ENCODE data around the gene GZMH. TPM values are rescaled to one million over a fixed set of nuclear protein-coding genes. Genes with fewer than 3 reads are reported as not detected.

Gene GZMH
- polyA plus RNA-seq, 4 donors: 0.09 to 0.51 TPM; not detected in 2

GRCh38 chr14:24576771-24577170, 32.7 kb downstream of the GZMH start:
- FAIRE-seq (no peak), DNase-seq (no peak)
- H3K27ac ChIP-seq (ENCODE audit: low read depth in 1 of 3, low read length in 2 of 3): no peak overlapping the region
- no peaks in the 10 kb centered on the region for H3K9me3 ChIP-seq (ENCODE audit: control insufficient read depth in 2 of 2, insufficient read depth in 1 of 2, low read depth in 1 of 2, low read length in 1 of 2)
- no peaks in the 10 kb centered on the region for H3K4me1 ChIP-seq (ENCODE audit: control insufficient read depth in 3 of 3, insufficient read depth in 2 of 3, low read depth in 1 of 3, low read length in 2 of 3)
- 63 to 73% (median 69%) methylated on average over 5 of the region's 5 CpGs for WGBS, 3 donors
- no peaks in the 10 kb centered on the region for H3K27me3 ChIP-seq (ENCODE audit: control insufficient read depth in 3 of 3, insufficient read depth in 3 of 3, low read length in 3 of 3)
- no peaks in the 10 kb centered on the region for H3K36me3 ChIP-seq (ENCODE audit: control insufficient read depth in 3 of 3, insufficient read depth in 2 of 3, low read depth in 1 of 3, low read length in 3 of 3)
- no peak overlapping the region for H3K4me3 ChIP-seq (ENCODE audit: low read depth in 1 of 3, low read length in 3 of 3)

GRCh38 chr14:24576182-24576581, 33.3 kb downstream of the GZMH start, which contains the start of gene CTSG:
Gene CTSG (minus strand): TSS chr14:24576250. CDS start chr14:24576223, 27 bp downstream.
- no peak for FAIRE-seq
- Histone ChIP-seq H3K36me3 (ENCODE audit: control insufficient read depth in 3 of 3, insufficient read depth in 2 of 3, low read depth in 1 of 3, low read length in 3 of 3) (no peaks in the 10 kb centered on the region), H3K27me3 (ENCODE audit: control insufficient read depth in 3 of 3, insufficient read depth in 3 of 3, low read length in 3 of 3) (no peaks in the 10 kb centered on the region), H3K4me1 (ENCODE audit: control insufficient read depth in 3 of 3, insufficient read depth in 2 of 3, low read depth in 1 of 3, low read length in 2 of 3) (no peaks in the 10 kb centered on the region), H3K9me3 (ENCODE audit: control insufficient read depth in 2 of 2, insufficient read depth in 1 of 2, low read depth in 1 of 2, low read length in 1 of 2) (no peaks in the 10 kb centered on the region), H3K4me3 (ENCODE audit: low read depth in 1 of 3, low read length in 3 of 3) (no peak within 1 kb of the TSS), H3K27ac (ENCODE audit: low read depth in 1 of 3, low read length in 2 of 3) (no peak within 1 kb of the TSS)
- no peak for DNase-seq
- 59 to 77% (median 61%) methylated on average over 3 of the region's 3 CpGs for WGBS, 3 donors

DNA sequence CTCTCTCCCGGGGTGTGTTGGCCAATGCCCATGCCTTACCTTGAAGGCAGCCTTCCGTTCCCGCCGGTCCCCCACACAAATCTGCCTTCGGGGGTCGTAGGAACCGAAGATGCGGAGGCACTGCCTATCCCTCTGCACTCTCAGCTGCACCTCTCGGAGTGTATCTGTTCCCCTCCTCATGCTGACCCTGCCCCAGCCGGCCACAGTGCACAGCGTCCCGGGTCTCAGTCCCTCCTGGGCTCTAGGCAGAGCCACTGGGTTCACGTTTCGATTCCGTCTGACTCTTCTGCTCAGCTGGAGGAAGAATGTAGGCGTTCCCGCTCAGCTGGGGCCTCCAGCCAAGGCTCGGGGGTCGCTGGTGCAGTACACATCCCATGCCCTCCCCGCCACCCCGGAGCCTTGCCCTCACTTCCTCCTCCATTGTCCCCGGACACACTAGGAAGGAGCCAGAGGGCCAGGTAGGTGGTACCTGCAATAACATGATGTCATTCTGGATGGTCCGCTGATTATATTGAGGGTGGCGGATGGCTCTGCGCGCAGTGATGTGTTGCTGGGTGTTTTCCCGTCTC, 35.2 kb downstream of the GZMH start:
- WGBS, 3 donors: 83 to 86% (median 85%) methylated on average over 27 of the region's 27 CpGs
- DNase-seq: no peak

GRCh38 chr14:24566318-24566717, 43.2 kb downstream of the GZMH start:
- 55 to 64% (median 59%) methylated on average over 2 of the region's 2 CpGs for WGBS, 3 donors
- Histone ChIP-seq H3K4me1 (ENCODE audit: control insufficient read depth in 3 of 3, insufficient read depth in 2 of 3, low read depth in 1 of 3, low read length in 2 of 3) (no peaks in the 10 kb centered on the region), H3K27ac (ENCODE audit: low read depth in 1 of 3, low read length in 2 of 3) (no peak overlapping the region), H3K27me3 (ENCODE audit: control insufficient read depth in 3 of 3, insufficient read depth in 3 of 3, low read length in 3 of 3) (no peaks in the 10 kb centered on the region), H3K4me3 (ENCODE audit: low read depth in 1 of 3, low read length in 3 of 3) (no peak overlapping the region), H3K9me3 (ENCODE audit: control insufficient read depth in 2 of 2, insufficient read depth in 1 of 2, low read depth in 1 of 2, low read length in 1 of 2) (peaks cover 0 to 21% of the 10 kb centered on the region in 2 donors), H3K36me3 (ENCODE audit: control insufficient read depth in 3 of 3, insufficient read depth in 2 of 3, low read depth in 1 of 3, low read length in 3 of 3) (no peaks in the 10 kb centered on the region)
- DNase-seq: no peak
- no peak for FAIRE-seq

More for the DNA sequence above, 35.2 kb downstream of the GZMH start:
- H3K9me3 ChIP-seq (ENCODE audit: control insufficient read depth in 2 of 2, insufficient read depth in 1 of 2, low read depth in 1 of 2, low read length in 1 of 2): no peaks in the 10 kb centered on the region
- H3K36me3 ChIP-seq (ENCODE audit: control insufficient read depth in 3 of 3, insufficient read depth in 2 of 3, low read depth in 1 of 3, low read length in 3 of 3): no peaks in the 10 kb centered on the region
- no peak overlapping the region for H3K27ac ChIP-seq (ENCODE audit: low read depth in 1 of 3, low read length in 2 of 3)
- H3K4me3 ChIP-seq (ENCODE audit: low read depth in 1 of 3, low read length in 3 of 3): no peak overlapping the region
- H3K27me3 ChIP-seq (ENCODE audit: control insufficient read depth in 3 of 3, insufficient read depth in 3 of 3, low read length in 3 of 3): no peaks in the 10 kb centered on the region
- no peak for FAIRE-seq
- no peaks in the 10 kb centered on the region for H3K4me1 ChIP-seq (ENCODE audit: control insufficient read depth in 3 of 3, insufficient read depth in 2 of 3, low read depth in 1 of 3, low read length in 2 of 3)

- Histone ChIP-seq H3K27me3 (ENCODE audit: control insufficient read depth in 3 of 3, insufficient read depth in 3 of 3, low read length in 3 of 3) (no peaks in the 10 kb centered on the region), H3K36me3 (ENCODE audit: control insufficient read depth in 3 of 3, insufficient read depth in 2 of 3, low read depth in 1 of 3, low read length in 3 of 3) (no peaks in the 10 kb centered on the region), H3K9me3 (ENCODE audit: control insufficient read depth in 2 of 2, insufficient read depth in 1 of 2, low read depth in 1 of 2, low read length in 1 of 2) (peaks cover 0 to 21% of the 10 kb centered on the region in 2 donors), H3K4me1 (ENCODE audit: control insufficient read depth in 3 of 3, insufficient read depth in 2 of 3, low read depth in 1 of 3, low read length in 2 of 3) (no peaks in the 10 kb centered on the region), H3K4me3 (ENCODE audit: low read depth in 1 of 3, low read length in 3 of 3) (no peak overlapping the region), H3K27ac (ENCODE audit: low read depth in 1 of 3, low read length in 2 of 3) (no peak overlapping the region)
- FAIRE-seq (no peak), DNase-seq (no peak)
- WGBS, 3 donors: 54 to 67% (median 57%) methylated on average over 2 of the region's 2 CpGs
Measured at GRCh38 chr14:24565766-24566165, 43.7 kb downstream of the GZMH start.

DNA sequence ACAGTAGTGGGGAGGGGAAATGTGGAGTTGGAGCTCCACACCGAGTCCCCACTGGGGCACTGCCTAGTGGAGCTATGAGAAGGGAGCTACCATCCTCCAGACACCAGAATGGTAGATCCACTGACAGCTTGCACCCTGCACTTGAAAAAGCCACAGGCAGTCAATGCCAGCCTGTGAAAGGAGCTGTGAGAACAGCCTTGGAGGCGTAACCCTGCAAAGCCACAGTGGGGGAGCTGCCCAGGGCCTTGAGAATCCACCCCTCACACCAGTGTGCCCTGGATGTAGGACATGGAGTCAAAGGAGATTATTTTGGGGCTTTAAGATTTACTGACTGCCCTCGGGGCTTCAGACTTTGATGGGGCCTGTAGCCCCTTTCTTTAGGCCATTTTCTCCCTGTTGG, 46.0 kb downstream of the GZMH start:
- DNase-seq (no peak), FAIRE-seq (no peak)
- H3K4me3 ChIP-seq (ENCODE audit: low read depth in 1 of 3, low read length in 3 of 3): no peak overlapping the region
- peaks cover 0 to 21% of the 10 kb centered on the region in 2 donors for H3K9me3 ChIP-seq (ENCODE audit: control insufficient read depth in 2 of 2, insufficient read depth in 1 of 2, low read depth in 1 of 2, low read length in 1 of 2)
- H3K27ac ChIP-seq (ENCODE audit: low read depth in 1 of 3, low read length in 2 of 3): no peak overlapping the region
- H3K36me3 ChIP-seq (ENCODE audit: control insufficient read depth in 3 of 3, insufficient read depth in 2 of 3, low read depth in 1 of 3, low read length in 3 of 3): no peaks in the 10 kb centered on the region
- WGBS, 3 donors: 50 to 73% (median 62%) methylated on average over 3 of the region's 3 CpGs
- no peaks in the 10 kb centered on the region for H3K4me1 ChIP-seq (ENCODE audit: control insufficient read depth in 3 of 3, insufficient read depth in 2 of 3, low read depth in 1 of 3, low read length in 2 of 3)
- H3K27me3 ChIP-seq (ENCODE audit: control insufficient read depth in 3 of 3, insufficient read depth in 3 of 3, low read length in 3 of 3): no peaks in the 10 kb centered on the region

DNA sequence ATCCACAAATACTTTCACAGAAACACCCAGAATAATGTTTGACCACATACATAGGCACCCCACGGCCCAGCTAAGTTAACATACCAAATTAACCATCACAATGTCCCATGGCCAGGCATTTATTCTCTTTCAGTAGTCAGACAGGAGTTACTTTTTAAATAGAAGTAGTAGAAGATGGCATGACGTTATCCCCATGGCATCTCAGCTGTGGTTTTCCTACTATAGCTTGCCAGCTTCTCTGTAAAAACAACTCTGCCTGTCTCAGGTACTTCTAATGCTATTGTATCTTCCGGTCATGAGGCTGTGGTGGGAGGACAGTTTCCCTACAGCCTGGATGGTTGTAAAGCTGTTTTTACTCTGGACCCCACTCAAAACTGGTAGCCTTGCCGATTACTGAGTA, 52.7 kb downstream of the GZMH start:
- DNase-seq (no peak), FAIRE-seq (no peak)

More for the DNA sequence above, 52.7 kb downstream of the GZMH start:
- WGBS, 3 donors: 55 to 63% (median 56%) methylated on average over 4 of the region's 4 CpGs
- H3K27me3 ChIP-seq (ENCODE audit: control insufficient read depth in 3 of 3, insufficient read depth in 3 of 3, low read length in 3 of 3): no peaks in the 10 kb centered on the region
- H3K27ac ChIP-seq (ENCODE audit: low read depth in 1 of 3, low read length in 2 of 3): no peak overlapping the region
- H3K9me3 ChIP-seq (ENCODE audit: control insufficient read depth in 2 of 2, insufficient read depth in 1 of 2, low read depth in 1 of 2, low read length in 1 of 2): no peaks in the 10 kb centered on the region
- no peaks in the 10 kb centered on the region for H3K4me1 ChIP-seq (ENCODE audit: control insufficient read depth in 3 of 3, insufficient read depth in 2 of 3, low read depth in 1 of 3, low read length in 2 of 3)
- no peak overlapping the region for H3K4me3 ChIP-seq (ENCODE audit: low read depth in 1 of 3, low read length in 3 of 3)
- H3K36me3 ChIP-seq (ENCODE audit: control insufficient read depth in 3 of 3, insufficient read depth in 2 of 3, low read depth in 1 of 3, low read length in 3 of 3): no peaks in the 10 kb centered on the region
